ENCODE results near the gene SPATS2. TPM values are rescaled to one million over a fixed set of nuclear protein-coding genes. Genes with fewer than 3 reads are reported as not detected.

Gene SPATS2
- total RNA-seq, 2 experiments from 2014 or later: 22.7 to 36.4 TPM

DNA sequence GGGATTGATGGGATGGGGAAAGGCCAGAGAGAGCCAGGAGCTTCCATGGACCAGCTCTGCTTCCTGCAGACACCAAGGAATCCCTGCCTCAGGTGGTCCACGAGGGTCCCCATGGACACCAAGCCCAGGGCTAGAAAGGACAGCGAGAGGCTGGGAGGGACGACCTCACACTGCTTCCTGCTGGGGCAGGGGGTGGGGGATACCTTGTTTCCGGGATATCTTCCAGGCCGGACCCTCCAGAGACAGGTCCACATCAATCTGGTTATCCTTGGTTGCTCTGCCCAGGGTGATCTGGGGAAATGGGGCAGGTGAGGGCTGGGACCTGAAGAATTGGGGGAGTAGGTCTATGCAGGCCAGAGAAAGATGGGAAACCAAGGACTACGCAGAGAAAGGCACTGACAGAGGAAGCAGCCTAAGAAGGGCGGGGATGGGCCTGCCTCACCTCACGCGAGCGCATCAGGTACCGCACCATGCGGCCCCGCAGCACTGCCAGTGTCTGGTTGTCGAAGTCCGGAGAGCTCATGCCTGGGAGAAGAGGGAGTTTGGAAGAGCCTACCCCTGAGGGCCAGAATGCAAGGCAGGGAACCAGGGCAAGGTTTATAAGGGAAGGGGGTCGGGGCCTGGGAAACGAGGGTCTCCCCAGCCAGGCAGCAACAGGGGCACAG is 191.9 kb downstream of the SPATS2 start:
- no peak overlapping the region for H3K4me3 ChIP-seq (ENCODE audit: low read depth, low read length, poor library complexity, severe bottlenecking)
- DNase-seq (ENCODE audit: low spot score): no peak
- POLR2A ChIA-PET: interaction anchor here (0.6 kb wide), 1 partner anchor 132 kb away, joined by 8 read pairs; no protein-coding TSS in a partner anchor
- no peaks in the 10 kb centered on the region for H3K9me3 ChIP-seq (ENCODE audit: low read length)
- no peak for TF ChIP-seq EZH2phosphoT487 (IDR thresholded peaks at IDR 0.05; ENCODE audit: borderline replicate concordance, low read depth, low read length)
- TF ChIP-seq, protein P1, sequence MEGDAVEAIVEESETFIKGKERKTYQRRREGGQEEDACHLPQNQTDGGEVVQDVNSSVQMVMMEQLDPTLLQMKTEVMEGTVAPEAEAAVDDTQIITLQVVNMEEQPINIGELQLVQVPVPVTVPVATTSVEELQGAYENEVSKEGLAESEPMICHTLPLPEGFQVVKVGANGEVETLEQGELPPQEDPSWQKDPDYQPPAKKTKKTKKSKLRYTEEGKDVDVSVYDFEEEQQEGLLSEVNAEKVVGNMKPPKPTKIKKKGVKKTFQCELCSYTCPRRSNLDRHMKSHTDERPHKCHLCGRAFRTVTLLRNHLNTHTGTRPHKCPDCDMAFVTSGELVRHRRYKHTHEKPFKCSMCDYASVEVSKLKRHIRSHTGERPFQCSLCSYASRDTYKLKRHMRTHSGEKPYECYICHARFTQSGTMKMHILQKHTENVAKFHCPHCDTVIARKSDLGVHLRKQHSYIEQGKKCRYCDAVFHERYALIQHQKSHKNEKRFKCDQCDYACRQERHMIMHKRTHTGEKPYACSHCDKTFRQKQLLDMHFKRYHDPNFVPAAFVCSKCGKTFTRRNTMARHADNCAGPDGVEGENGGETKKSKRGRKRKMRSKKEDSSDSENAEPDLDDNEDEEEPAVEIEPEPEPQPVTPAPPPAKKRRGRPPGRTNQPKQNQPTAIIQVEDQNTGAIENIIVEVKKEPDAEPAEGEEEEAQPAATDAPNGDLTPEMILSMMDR (conservative IDR thresholded peaks at IDR 0.05; ENCODE audit: low read length): no peak
- no peak overlapping the region for H3K4me2 ChIP-seq (ENCODE audit: low read length)
- no TSS peak for BruUV-seq (replicated peaks)
- no peaks in the 10 kb centered on the region for H4K20me1 ChIP-seq (ENCODE audit: insufficient read depth, low read length)
- intact Hi-C loops (cut with micrococcal nuclease; ENCODE audit: unreplicated experiment): no loop called here
- H3K4me1 ChIP-seq (ENCODE audit: insufficient read depth, low read length, poor library complexity, severe bottlenecking): no peaks in the 10 kb centered on the region
- no peak overlapping the region for H2AFZ ChIP-seq (ENCODE audit: low read length)
- CTCF ChIA-PET (ENCODE audit: unreplicated experiment): no interaction called here
- H3K9me2 ChIP-seq (ENCODE audit: insufficient read depth, low read length): no peaks in the 10 kb centered on the region
- H3K79me2 ChIP-seq (ENCODE audit: insufficient read depth, low read depth, low read length): no peaks in the 10 kb centered on the region
- H3K27ac ChIP-seq (ENCODE audit: low read depth, low read length, poor library complexity, severe bottlenecking): no peak overlapping the region
- peaks cover 74% of the 10 kb centered on the region for H3K36me3 ChIP-seq (ENCODE audit: insufficient read depth, low read length)

DNA sequence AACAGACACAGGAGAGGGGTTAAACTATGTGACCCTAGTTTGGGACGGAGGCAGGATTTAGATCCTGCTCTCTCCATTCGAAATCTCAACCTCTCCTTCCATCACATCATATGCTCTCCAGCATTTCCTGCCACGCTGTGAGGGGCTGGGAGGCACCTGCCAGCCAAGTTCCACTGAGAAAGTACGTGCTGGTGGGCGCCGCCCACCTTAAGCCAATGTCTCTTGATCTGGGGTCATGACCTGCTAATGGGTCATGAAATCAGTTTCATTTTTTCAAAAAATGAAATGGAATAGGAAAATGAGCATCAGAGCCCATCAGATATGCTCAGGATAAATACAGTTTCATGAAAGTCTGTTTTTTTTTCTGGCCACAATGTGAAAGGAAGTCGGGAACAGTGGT is 193.4 kb downstream of the SPATS2 start:
- H4K20me1 ChIP-seq (ENCODE audit: insufficient read depth, low read length): no peaks in the 10 kb centered on the region
- no TSS peak for BruUV-seq (replicated peaks)
- no peaks in the 10 kb centered on the region for H3K79me2 ChIP-seq (ENCODE audit: insufficient read depth, low read depth, low read length)
- H3K27ac ChIP-seq (ENCODE audit: low read depth, low read length, poor library complexity, severe bottlenecking): no peak overlapping the region
- no peak overlapping the region for H3K4me3 ChIP-seq (ENCODE audit: low read depth, low read length, poor library complexity, severe bottlenecking)
- DNase-seq (ENCODE audit: low spot score): no peak
- no peak overlapping the region for H2AFZ ChIP-seq (ENCODE audit: low read length)
- H3K4me2 ChIP-seq (ENCODE audit: low read length): no peak overlapping the region
- no peaks in the 10 kb centered on the region for H3K9me2 ChIP-seq (ENCODE audit: insufficient read depth, low read length)
- H3K9me3 ChIP-seq (ENCODE audit: low read length): no peaks in the 10 kb centered on the region
- ChIA-PET CTCF (ENCODE audit: unreplicated experiment) (interaction anchor here (0.7 kb wide), 1 partner anchor 267 kb away, joined by 3 read pairs; no protein-coding TSS in a partner anchor), POLR2A (interaction anchor here (1.2 kb wide), 1 partner anchor 229 kb away, joined by 3 read pairs; no protein-coding TSS in a partner anchor)
- TF ChIP-seq EZH2phosphoT487 (IDR thresholded peaks at IDR 0.05; ENCODE audit: borderline replicate concordance, low read depth, low read length): no peak
- TF ChIP-seq, protein P1 (conservative IDR thresholded peaks at IDR 0.05; ENCODE audit: low read length): no peak
- intact Hi-C loops (cut with micrococcal nuclease; ENCODE audit: unreplicated experiment): no loop called here
- no peaks in the 10 kb centered on the region for H3K4me1 ChIP-seq (ENCODE audit: insufficient read depth, low read length, poor library complexity, severe bottlenecking)
- peaks cover 88% of the 10 kb centered on the region for H3K36me3 ChIP-seq (ENCODE audit: insufficient read depth, low read length)

DNA sequence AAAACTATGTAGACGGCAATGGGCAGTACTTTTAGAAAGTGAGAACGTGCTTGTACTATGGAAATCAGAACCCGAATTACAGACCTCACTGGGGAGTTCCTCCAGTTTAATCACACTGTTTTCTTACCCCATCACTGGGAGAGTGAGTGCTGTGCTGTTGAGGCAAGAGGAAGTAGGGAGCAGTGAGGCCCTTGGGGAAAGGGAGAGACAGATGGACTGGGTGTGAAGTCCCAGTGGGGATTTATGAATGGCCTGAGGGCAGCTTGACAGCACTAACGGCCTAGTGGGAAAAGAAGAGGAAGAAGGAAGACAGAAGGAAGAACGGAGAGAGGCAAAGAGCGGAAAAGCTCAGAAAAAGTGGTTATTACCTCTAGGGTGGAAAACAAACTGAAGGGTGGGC is 195.0 kb downstream of the SPATS2 start:
- intact Hi-C loops (cut with micrococcal nuclease; ENCODE audit: unreplicated experiment): no loop called here
- Histone ChIP-seq H4K20me1 (ENCODE audit: insufficient read depth, low read length) (no peaks in the 10 kb centered on the region), H3K9me2 (ENCODE audit: insufficient read depth, low read length) (no peaks in the 10 kb centered on the region), H3K9me3 (ENCODE audit: low read length) (no peaks in the 10 kb centered on the region), H3K4me3 (ENCODE audit: low read depth, low read length, poor library complexity, severe bottlenecking) (no peak overlapping the region), H2AFZ (ENCODE audit: low read length) (no peak overlapping the region), H3K4me2 (ENCODE audit: low read length) (no peak overlapping the region), H3K4me1 (ENCODE audit: insufficient read depth, low read length, poor library complexity, severe bottlenecking) (peaks cover 7% of the 10 kb centered on the region), H3K27ac (ENCODE audit: low read depth, low read length, poor library complexity, severe bottlenecking) (no peak overlapping the region), H3K79me2 (ENCODE audit: insufficient read depth, low read depth, low read length) (peaks cover 8% of the 10 kb centered on the region), H3K36me3 (ENCODE audit: insufficient read depth, low read length) (peaks cover 79% of the 10 kb centered on the region)
- ChIA-PET POLR2A (interaction anchor here (1.2 to 1.7 kb wide), 3 partner anchors 9 to 231 kb away, joined by 3 to 4 read pairs (median 3); no protein-coding TSS in a partner anchor), CTCF (ENCODE audit: unreplicated experiment) (no interaction called here)
- no peak for TF ChIP-seq EZH2phosphoT487 (IDR thresholded peaks at IDR 0.05; ENCODE audit: borderline replicate concordance, low read depth, low read length)
- TF ChIP-seq, protein P1 (conservative IDR thresholded peaks at IDR 0.05; ENCODE audit: low read length): no peak
- DNase-seq (ENCODE audit: low spot score): no peak
- BruUV-seq (replicated peaks): no TSS peak
